PC-9 (cell line): ENCODE data around the gene TBCC.
"Not testable (repeated sequence)": the region's sequence is repeated elsewhere in the genome, so short reads cannot be mapped to it uniquely, and the experiment has no call there.

Experiments used
- EZH2 ChIP-seq: fragments of 200-600 bp; sonication (generic); IDR thresholded peaks from 2 replicates; pipeline ENCODE4 v1.8.0; 2017; ENCODE audit warnings: antibody characterized with exemption, low read depth
- TF ChIP-seq, protein P1 (sequence below): fragments of 200-600 bp; sonication (generic); conservative IDR thresholded peaks from 2 replicates; pipeline ENCODE4 v1.6.1; 2017; ENCODE audit warnings: mixed run types, antibody characterized with exemption, mild to moderate bottlenecking, moderate library complexity

DNA sequence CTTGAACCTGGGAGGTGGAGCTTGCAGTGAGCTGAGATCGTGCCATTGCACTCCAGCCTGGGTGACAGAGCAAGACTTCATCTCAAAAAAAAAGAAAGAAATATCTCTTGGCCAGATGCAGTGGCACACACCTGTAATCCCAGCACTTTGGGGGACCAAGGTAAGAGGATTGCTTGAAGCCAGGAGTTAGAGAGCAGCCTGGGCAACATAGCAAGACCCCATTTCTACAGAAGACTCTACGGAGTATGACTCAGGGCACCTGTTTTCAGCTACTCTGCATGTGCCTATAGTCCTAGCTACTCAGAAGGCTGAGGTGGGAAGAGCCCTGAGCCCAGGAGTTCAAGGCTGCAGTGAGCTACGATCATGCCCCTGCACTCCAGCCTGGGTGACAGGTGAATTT lies 43.1 kb downstream of the TBCC start:
- TF ChIP-seq, protein P1, sequence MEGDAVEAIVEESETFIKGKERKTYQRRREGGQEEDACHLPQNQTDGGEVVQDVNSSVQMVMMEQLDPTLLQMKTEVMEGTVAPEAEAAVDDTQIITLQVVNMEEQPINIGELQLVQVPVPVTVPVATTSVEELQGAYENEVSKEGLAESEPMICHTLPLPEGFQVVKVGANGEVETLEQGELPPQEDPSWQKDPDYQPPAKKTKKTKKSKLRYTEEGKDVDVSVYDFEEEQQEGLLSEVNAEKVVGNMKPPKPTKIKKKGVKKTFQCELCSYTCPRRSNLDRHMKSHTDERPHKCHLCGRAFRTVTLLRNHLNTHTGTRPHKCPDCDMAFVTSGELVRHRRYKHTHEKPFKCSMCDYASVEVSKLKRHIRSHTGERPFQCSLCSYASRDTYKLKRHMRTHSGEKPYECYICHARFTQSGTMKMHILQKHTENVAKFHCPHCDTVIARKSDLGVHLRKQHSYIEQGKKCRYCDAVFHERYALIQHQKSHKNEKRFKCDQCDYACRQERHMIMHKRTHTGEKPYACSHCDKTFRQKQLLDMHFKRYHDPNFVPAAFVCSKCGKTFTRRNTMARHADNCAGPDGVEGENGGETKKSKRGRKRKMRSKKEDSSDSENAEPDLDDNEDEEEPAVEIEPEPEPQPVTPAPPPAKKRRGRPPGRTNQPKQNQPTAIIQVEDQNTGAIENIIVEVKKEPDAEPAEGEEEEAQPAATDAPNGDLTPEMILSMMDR = not testable (repeated sequence)
- TF ChIP-seq EZH2 = not testable (repeated sequence)
